Duodenal mucosa (tissue), 2 donors: ENCODE data around the gene TMEM119.
"Not testable (repeated sequence)": the region's sequence is repeated elsewhere in the genome, so short reads cannot be mapped to it uniquely, and the experiment has no call there.

Experiments used
- H3K27ac ChIP-seq: one replicate; pipeline ENCODE4 v1.7.0; 2013; ENCODE audit warnings: low read depth, low read length
- H3K27me3 ChIP-seq, 2 donors: one replicate each; pipeline ENCODE4 v1.7.0; 2013; ENCODE audit warnings: low read length in 2 of 2, control low read depth in 1 of 2; ENCODE audit not compliant: insufficient read depth in 2 of 2, control insufficient read depth in 1 of 2
- H3K36me3 ChIP-seq, 2 donors: one replicate each; pipeline ENCODE4 v1.7.0; 2013; ENCODE audit warnings: low read length in 2 of 2, control low read depth in 1 of 2; ENCODE audit not compliant: insufficient read depth in 2 of 2, control insufficient read depth in 1 of 2
- H3K4me1 ChIP-seq, 2 donors: one replicate each; pipeline ENCODE4 v1.7.0; 2013; ENCODE audit warnings: low read length in 2 of 2, control low read depth in 1 of 2; ENCODE audit not compliant: insufficient read depth in 2 of 2, control insufficient read depth in 1 of 2
- H3K4me3 ChIP-seq, 2 donors: one replicate each; pipeline ENCODE4 v1.7.0; 2013; ENCODE audit warnings: low read length in 2 of 2, low read depth in 1 of 2
- H3K9ac ChIP-seq, 2 donors: one replicate each; pipeline ENCODE4 v1.7.0; 2013; ENCODE audit warnings: low read length in 2 of 2, low read depth in 1 of 2
- H3K9me3 ChIP-seq, 2 donors: one replicate each; pipeline ENCODE4 v1.7.0; 2013; ENCODE audit warnings: low read length in 2 of 2, control low read depth in 1 of 2; ENCODE audit not compliant: control insufficient read depth in 1 of 2

Gene TMEM119

DNA sequence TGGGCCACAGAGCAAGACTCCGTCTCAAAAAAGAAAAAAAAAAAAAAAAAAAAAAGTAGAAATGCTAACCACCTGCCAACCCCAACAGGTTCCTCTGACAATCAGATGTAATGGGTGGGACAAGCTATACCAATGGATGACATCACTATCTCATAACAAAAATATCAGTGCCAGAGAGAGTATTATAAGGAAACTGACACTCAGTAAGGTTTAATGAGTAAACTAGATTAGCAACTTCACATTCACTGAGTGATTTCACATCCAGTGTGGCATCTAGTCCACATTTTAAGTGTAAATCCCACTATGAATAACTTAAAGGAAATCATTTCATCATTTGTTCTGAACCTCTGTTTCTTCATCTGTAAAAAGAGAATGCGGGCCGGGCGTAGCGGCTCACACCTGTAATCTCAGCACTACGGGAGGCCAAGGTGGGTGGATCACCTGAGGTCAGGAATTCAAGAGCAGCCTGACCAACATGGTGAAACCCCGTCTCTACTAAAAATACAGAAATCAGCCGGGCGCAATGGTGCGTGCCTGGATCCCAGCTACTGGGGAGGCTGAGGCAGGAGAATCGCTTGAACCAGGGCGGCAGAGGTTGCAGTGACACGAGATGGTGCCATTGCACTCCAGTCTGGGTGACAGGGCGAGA lies 38.8 kb downstream of the TMEM119 start:
- peaks cover 3 to 17% of the 10 kb centered on the region in 2 donors for H3K36me3 ChIP-seq
- H3K27ac ChIP-seq = no peak overlapping the region
- no peaks in the 10 kb centered on the region for H3K9me3 ChIP-seq
- no peaks in the 10 kb centered on the region for H3K27me3 ChIP-seq
- peak overlapping the region in 1 of 2 donors; percentile 92 for H3K9ac ChIP-seq
- peaks cover 24 to 41% of the 10 kb centered on the region in 2 donors for H3K4me1 ChIP-seq
- peak overlapping the region; percentile 88 to 100 for H3K4me3 ChIP-seq

DNA sequence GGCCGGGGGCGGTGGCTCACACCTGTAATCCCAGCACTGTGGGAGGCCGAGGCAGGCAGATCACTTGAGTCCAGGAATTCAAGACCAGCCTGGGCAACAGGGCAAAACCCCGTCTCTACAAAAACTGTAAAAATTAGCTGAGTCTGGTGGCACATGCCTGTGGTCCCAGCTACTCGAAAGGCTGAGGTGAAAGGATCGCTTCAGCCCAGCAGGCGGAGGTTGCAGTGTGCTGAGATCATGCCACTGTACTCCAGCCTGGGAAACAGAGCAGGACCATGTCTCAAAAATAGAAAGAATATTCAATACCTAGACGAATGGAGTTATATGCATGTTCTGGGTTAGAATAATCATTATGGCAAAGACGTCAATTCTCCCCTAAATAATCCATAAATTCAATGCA lies 42.5 kb downstream of the TMEM119 start:
- not testable (repeated sequence) for H3K27me3 ChIP-seq, H3K4me3 ChIP-seq, H3K9me3 ChIP-seq, H3K9ac ChIP-seq, H3K27ac ChIP-seq
- peaks cover 3 to 17% of the 10 kb centered on the region in 2 donors for H3K36me3 ChIP-seq
- H3K4me1 ChIP-seq = peaks cover 25 to 26% of the 10 kb centered on the region in 2 donors

DNA sequence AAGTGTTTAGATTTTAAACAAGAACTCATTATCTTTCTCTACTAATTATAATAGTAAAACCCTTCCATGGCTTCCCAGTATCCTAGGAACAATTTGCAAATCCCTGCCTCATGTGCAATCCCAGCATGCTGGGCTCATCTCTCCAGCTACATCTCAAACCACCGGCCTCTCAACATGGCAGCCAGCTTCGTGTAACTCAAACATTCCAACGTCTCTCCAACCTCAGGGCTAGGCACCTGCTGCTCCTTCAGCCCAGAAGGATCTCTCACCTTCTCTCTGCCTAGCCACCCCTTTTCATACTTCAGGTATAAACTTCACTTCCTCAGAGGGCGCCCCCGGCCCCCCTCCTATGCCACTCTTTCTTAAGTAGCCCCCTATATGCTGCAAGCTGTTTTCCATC lies 44.1 kb downstream of the TMEM119 start:
- Histone ChIP-seq H3K27ac (no peak overlapping the region), H3K9me3 (no peaks in the 10 kb centered on the region), H3K36me3 (peaks cover 3 to 22% of the 10 kb centered on the region in 2 donors), H3K4me3 (no peak overlapping the region), H3K4me1 (peaks cover 11 to 16% of the 10 kb centered on the region in 2 donors), H3K27me3 (no peaks in the 10 kb centered on the region), H3K9ac (no peak overlapping the region)

DNA sequence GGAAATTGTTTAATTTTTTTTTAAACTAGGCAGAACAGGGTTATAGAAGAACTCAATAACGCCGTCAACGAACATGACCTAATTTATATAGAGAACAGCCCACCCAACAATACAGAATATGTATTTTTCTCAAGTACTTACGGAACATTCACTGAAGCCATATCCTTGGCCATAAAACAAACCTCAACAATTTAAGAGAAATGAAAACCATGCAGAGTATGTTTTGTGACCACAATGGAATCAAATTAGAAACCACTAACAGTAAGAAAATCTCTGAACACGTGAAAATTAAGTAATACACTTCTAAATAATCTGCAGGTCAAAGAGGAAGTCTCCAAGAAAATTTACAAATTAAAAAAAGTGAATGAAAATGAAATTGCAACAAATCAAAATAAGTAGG lies 46.3 kb downstream of the TMEM119 start:
- Histone ChIP-seq H3K9ac (no peak overlapping the region), H3K36me3 (peaks cover 11 to 31% of the 10 kb centered on the region in 2 donors), H3K4me1 (peaks cover 0 to 12% of the 10 kb centered on the region in 2 donors), H3K27me3 (no peaks in the 10 kb centered on the region), H3K4me3 (no peak overlapping the region), H3K27ac (no peak overlapping the region), H3K9me3 (no peaks in the 10 kb centered on the region)

DNA sequence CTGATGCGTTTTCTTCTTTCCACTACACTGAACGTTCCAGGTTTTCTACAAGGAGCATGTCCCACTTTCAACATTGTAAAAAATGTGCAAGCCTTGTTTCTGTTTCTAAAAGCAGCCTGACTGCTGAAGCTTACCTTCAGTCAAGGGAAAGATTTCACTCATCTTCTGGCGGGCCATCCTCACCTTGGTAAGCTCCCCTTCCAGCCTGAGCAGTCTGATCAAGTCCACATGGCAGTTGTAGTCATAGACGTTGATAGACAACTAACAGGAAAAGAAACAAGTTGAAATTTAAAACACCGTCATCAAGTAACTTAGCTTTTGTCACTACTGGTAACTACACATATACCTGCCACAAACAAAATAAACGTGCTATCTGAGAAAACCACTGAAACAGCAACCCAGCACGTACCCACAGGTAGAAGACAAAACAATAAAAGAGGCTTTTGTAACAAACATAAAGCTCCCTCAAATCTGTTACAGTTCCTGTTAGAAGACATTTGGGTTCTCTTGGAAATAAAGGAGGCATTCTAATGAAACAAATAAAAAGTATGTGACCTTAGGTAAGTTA lies 48.8 kb downstream of the TMEM119 start:
- Histone ChIP-seq H3K4me3 (no peak overlapping the region), H3K27ac (no peak overlapping the region), H3K4me1 (peaks cover 0 to 12% of the 10 kb centered on the region in 2 donors), H3K9me3 (no peaks in the 10 kb centered on the region), H3K9ac (no peak overlapping the region), H3K36me3 (peaks cover 25 to 51% of the 10 kb centered on the region in 2 donors), H3K27me3 (no peaks in the 10 kb centered on the region)

DNA sequence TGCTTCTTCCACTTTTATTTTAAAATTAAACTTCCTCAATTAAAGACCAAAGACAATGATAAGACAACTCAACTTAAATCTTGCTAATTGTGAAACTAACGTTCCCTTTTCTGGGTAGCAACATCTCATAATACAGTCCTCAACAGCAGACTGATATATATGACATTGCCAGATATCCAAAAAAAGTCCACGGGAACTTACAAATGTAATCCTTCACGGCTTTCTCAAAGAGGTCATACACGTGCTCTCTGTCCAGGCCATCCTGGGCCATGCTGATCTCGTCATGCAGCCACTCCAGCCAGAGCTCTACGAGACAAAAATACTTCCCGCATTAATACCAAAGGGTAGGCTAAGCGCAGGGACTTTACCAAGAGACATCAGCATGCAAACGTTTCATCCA lies 50.2 kb downstream of the TMEM119 start:
- Histone ChIP-seq H3K4me3 (no peak overlapping the region), H3K27me3 (no peaks in the 10 kb centered on the region), H3K36me3 (peaks cover 37 to 62% of the 10 kb centered on the region in 2 donors), H3K4me1 (peaks cover 0 to 6% of the 10 kb centered on the region in 2 donors), H3K9ac (no peak overlapping the region), H3K27ac (no peak overlapping the region), H3K9me3 (no peaks in the 10 kb centered on the region)

DNA sequence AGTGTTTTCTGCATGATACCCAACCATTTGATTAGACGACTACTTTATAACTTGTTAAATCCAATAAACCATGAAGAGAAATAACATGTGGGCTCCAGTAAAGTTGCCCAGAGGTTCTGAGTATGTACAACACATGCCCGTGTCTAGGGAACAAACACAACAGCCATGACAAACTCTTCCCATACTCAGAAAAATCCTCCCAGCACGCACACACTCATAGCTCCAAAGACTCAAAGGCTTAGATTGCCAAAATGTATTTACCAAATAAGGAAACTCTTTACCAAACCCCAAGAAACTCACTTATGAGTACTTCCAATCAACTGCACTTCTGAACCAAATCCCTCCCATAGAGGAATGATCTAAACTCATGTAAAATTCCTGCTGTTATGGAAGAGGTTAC lies 54.2 kb downstream of the TMEM119 start:
- no peak overlapping the region for H3K9ac ChIP-seq
- no peaks in the 10 kb centered on the region for H3K9me3 ChIP-seq
- H3K27ac ChIP-seq = no peak overlapping the region
- no peaks in the 10 kb centered on the region for H3K4me1 ChIP-seq
- H3K36me3 ChIP-seq = peaks cover 37 to 71% of the 10 kb centered on the region in 2 donors
- no peak overlapping the region for H3K4me3 ChIP-seq
- H3K27me3 ChIP-seq = no peaks in the 10 kb centered on the region

DNA sequence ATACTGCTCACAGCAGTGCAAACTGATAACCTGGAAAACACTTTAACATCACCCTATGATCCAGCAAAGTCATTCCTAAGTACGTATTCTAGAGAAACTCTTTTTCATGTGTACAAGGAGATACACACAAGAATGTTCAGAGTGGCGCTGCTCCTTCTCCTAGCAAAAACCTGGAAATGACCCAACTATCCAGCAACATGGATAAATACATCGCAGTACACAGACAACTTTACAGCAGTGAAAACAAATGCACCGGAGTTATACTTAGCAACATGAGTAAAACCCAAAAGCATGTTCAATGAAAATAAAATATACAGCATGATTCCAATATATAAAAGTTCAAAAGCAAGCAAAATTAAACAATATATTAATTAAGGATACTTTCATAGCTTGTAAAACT lies 55.6 kb downstream of the TMEM119 start:
- H3K27me3 ChIP-seq = no peaks in the 10 kb centered on the region
- H3K36me3 ChIP-seq = peaks cover 42 to 71% of the 10 kb centered on the region in 2 donors
- H3K9me3 ChIP-seq = no peaks in the 10 kb centered on the region
- H3K27ac ChIP-seq = no peak overlapping the region
- H3K9ac ChIP-seq = no peak overlapping the region
- H3K4me3 ChIP-seq = no peak overlapping the region
- no peaks in the 10 kb centered on the region for H3K4me1 ChIP-seq
